Measurements from ENCODE around the gene NME1. TPM values are rescaled to one million over a fixed set of nuclear protein-coding genes. Genes with fewer than 3 reads are reported as not detected.

The NME1 gene
- total RNA-seq, 2 experiments from 2014 or later = 158 to 221 TPM

GRCh38 chr17:51197754-51198153, 44.4 kb downstream of the NME1 start:
- no peak overlapping the region for H2AFZ ChIP-seq (ENCODE audit: low read length)
- H3K4me2 ChIP-seq (ENCODE audit: low read length) = no peak overlapping the region
- no TSS peak for BruUV-seq (replicated peaks)
- no peak overlapping the region for H3K27ac ChIP-seq (ENCODE audit: low read depth, low read length, poor library complexity, severe bottlenecking)
- no peaks in the 10 kb centered on the region for H3K9me2 ChIP-seq (ENCODE audit: insufficient read depth, low read length)
- H3K36me3 ChIP-seq (ENCODE audit: insufficient read depth, low read length) = peaks cover 86% of the 10 kb centered on the region
- intact Hi-C loops (cut with micrococcal nuclease; ENCODE audit: unreplicated experiment) = no loop called here
- no peaks in the 10 kb centered on the region for H3K79me2 ChIP-seq (ENCODE audit: insufficient read depth, low read depth, low read length)
- ChIA-PET POLR2A (no interaction called here), CTCF (ENCODE audit: unreplicated experiment) (no interaction called here)
- no peak overlapping the region for H3K4me3 ChIP-seq (ENCODE audit: low read depth, low read length, poor library complexity, severe bottlenecking)
- no peaks in the 10 kb centered on the region for H3K9me3 ChIP-seq (ENCODE audit: low read length)
- no peak for DNase-seq (ENCODE audit: low spot score)
- H3K4me1 ChIP-seq (ENCODE audit: insufficient read depth, low read length, poor library complexity, severe bottlenecking) = no peaks in the 10 kb centered on the region
- no peak for TF ChIP-seq EZH2phosphoT487 (IDR thresholded peaks at IDR 0.05; ENCODE audit: borderline replicate concordance, low read depth, low read length)
- TF ChIP-seq, protein P1, sequence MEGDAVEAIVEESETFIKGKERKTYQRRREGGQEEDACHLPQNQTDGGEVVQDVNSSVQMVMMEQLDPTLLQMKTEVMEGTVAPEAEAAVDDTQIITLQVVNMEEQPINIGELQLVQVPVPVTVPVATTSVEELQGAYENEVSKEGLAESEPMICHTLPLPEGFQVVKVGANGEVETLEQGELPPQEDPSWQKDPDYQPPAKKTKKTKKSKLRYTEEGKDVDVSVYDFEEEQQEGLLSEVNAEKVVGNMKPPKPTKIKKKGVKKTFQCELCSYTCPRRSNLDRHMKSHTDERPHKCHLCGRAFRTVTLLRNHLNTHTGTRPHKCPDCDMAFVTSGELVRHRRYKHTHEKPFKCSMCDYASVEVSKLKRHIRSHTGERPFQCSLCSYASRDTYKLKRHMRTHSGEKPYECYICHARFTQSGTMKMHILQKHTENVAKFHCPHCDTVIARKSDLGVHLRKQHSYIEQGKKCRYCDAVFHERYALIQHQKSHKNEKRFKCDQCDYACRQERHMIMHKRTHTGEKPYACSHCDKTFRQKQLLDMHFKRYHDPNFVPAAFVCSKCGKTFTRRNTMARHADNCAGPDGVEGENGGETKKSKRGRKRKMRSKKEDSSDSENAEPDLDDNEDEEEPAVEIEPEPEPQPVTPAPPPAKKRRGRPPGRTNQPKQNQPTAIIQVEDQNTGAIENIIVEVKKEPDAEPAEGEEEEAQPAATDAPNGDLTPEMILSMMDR (conservative IDR thresholded peaks at IDR 0.05; ENCODE audit: low read length) = no peak
- H4K20me1 ChIP-seq (ENCODE audit: insufficient read depth, low read length) = no peaks in the 10 kb centered on the region

GRCh38 chr17:51200295-51200694, 46.9 kb downstream of the NME1 start:
- no TSS peak for BruUV-seq (replicated peaks)
- DNase-seq (ENCODE audit: low spot score) = no peak
- intact Hi-C loops (cut with micrococcal nuclease; ENCODE audit: unreplicated experiment) = no loop called here
- H3K36me3 ChIP-seq (ENCODE audit: insufficient read depth, low read length) = peaks cover 83% of the 10 kb centered on the region
- no peak for TF ChIP-seq EZH2phosphoT487 (IDR thresholded peaks at IDR 0.05; ENCODE audit: borderline replicate concordance, low read depth, low read length)
- TF ChIP-seq, protein P1 (conservative IDR thresholded peaks at IDR 0.05; ENCODE audit: low read length) = no peak
- no peaks in the 10 kb centered on the region for H4K20me1 ChIP-seq (ENCODE audit: insufficient read depth, low read length)
- no peak overlapping the region for H2AFZ ChIP-seq (ENCODE audit: low read length)
- H3K9me2 ChIP-seq (ENCODE audit: insufficient read depth, low read length) = no peaks in the 10 kb centered on the region
- H3K27ac ChIP-seq (ENCODE audit: low read depth, low read length, poor library complexity, severe bottlenecking) = no peak overlapping the region
- CTCF ChIA-PET (ENCODE audit: unreplicated experiment) = no interaction called here
- no peak overlapping the region for H3K4me3 ChIP-seq (ENCODE audit: low read depth, low read length, poor library complexity, severe bottlenecking)
- H3K79me2 ChIP-seq (ENCODE audit: insufficient read depth, low read depth, low read length) = no peaks in the 10 kb centered on the region
- POLR2A ChIA-PET = no interaction called here
- no peak overlapping the region for H3K4me2 ChIP-seq (ENCODE audit: low read length)
- no peaks in the 10 kb centered on the region for H3K4me1 ChIP-seq (ENCODE audit: insufficient read depth, low read length, poor library complexity, severe bottlenecking)
- H3K9me3 ChIP-seq (ENCODE audit: low read length) = no peaks in the 10 kb centered on the region

GRCh38 chr17:51200846-51201245, 47.5 kb downstream of the NME1 start:
- H3K4me3 ChIP-seq (ENCODE audit: low read depth, low read length, poor library complexity, severe bottlenecking) = no peak overlapping the region
- H3K4me2 ChIP-seq (ENCODE audit: low read length) = no peak overlapping the region
- H3K79me2 ChIP-seq (ENCODE audit: insufficient read depth, low read depth, low read length) = no peaks in the 10 kb centered on the region
- H3K27ac ChIP-seq (ENCODE audit: low read depth, low read length, poor library complexity, severe bottlenecking) = no peak overlapping the region
- peaks cover 84% of the 10 kb centered on the region for H3K36me3 ChIP-seq (ENCODE audit: insufficient read depth, low read length)
- H4K20me1 ChIP-seq (ENCODE audit: insufficient read depth, low read length) = no peaks in the 10 kb centered on the region
- BruUV-seq (replicated peaks) = no TSS peak
- H3K9me2 ChIP-seq (ENCODE audit: insufficient read depth, low read length) = no peaks in the 10 kb centered on the region
- ChIA-PET CTCF (ENCODE audit: unreplicated experiment) (no interaction called here), POLR2A (no interaction called here)
- intact Hi-C loops (cut with micrococcal nuclease; ENCODE audit: unreplicated experiment) = no loop called here
- H3K4me1 ChIP-seq (ENCODE audit: insufficient read depth, low read length, poor library complexity, severe bottlenecking) = no peaks in the 10 kb centered on the region
- H2AFZ ChIP-seq (ENCODE audit: low read length) = no peak overlapping the region
- DNase-seq (ENCODE audit: low spot score) = no peak
- H3K9me3 ChIP-seq (ENCODE audit: low read length) = no peaks in the 10 kb centered on the region
- no peak for TF ChIP-seq EZH2phosphoT487 (IDR thresholded peaks at IDR 0.05; ENCODE audit: borderline replicate concordance, low read depth, low read length)
- TF ChIP-seq, protein P1 (conservative IDR thresholded peaks at IDR 0.05; ENCODE audit: low read length) = no peak
